Thyroid gland (tissue), 4 donors: ENCODE data around the gene STAG1. TPM values are rescaled to one million over a fixed set of nuclear protein-coding genes. Genes with fewer than 3 reads are reported as not detected.

ENCODE experiments used
- DNase-seq, 2 donors: peaks; one replicate each; pipeline ENCODE4 v3.0.0-alpha.2; 2019
- H3K27ac ChIP-seq, 3 donors: fragments of 200-600 bp; sonication (generic); 1 replicate in 2 of 3; 2 replicates in 1 of 3; pipeline ENCODE4 v1.5.1; 2016 to 2019; ENCODE audit warnings: mild to moderate bottlenecking in 1 of 3, moderate library complexity in 1 of 3
- H3K27me3 ChIP-seq: fragments of 200-600 bp; sonication (generic); one replicate; pipeline ENCODE4 v1.5.1; 2019
- H3K36me3 ChIP-seq, 2 donors: fragments of 200-600 bp; sonication (generic); one replicate each; pipeline ENCODE4 v1.5.1; 2016 to 2019
- H3K4me1 ChIP-seq, 2 donors: fragments of 200-600 bp; sonication (generic); one replicate each; pipeline ENCODE4 v1.5.1; 2017 to 2019
- H3K4me3 ChIP-seq, 3 donors: fragments of 200-600 bp; sonication (generic); replicated peaks in 1 of 3; 1 replicate in 2 of 3; 2 replicates in 1 of 3; pipeline ENCODE4 v1.5.1; 2016; ENCODE audit warnings: mild to moderate bottlenecking in 1 of 3
- H3K9me3 ChIP-seq: fragments of 200-600 bp; sonication (generic); one replicate; pipeline ENCODE4 v1.5.1; 2017
- CTCF ChIP-seq, 6 experiments: fragments of 200-600 bp in 3 of 6; fragments of 450-650 bp in 3 of 6; sonication (generic) in 3 of 6; IDR thresholded peaks; one replicate each; pipeline ENCODE4 v1.5.1; 2016 to 2019; ENCODE audit warnings: antibody characterized with exemption in 6 of 6, mild to moderate bottlenecking in 2 of 6, inconsistent platforms in 1 of 6, moderate library complexity in 1 of 6
- POLR2A ChIP-seq, 2 donors: fragments of 450-650 bp; IDR thresholded peaks; one replicate each; pipeline ENCODE4 v1.6.1; 2017; ENCODE audit warnings: antibody characterized with exemption in 2 of 2, mild to moderate bottlenecking in 2 of 2, moderate library complexity in 1 of 2
- WGBS, 2 donors: methylation state at CpG; one replicate each; pipeline ENCODE4 v1.1.5; 2017; 5-methylcytosine and 5-hydroxymethylcytosine counted together
- intact Hi-C: fragments of 100-400 bp; cut with DNase I; formaldehyde crosslinking; loops from one replicate; pipeline ENCODE4 v1.15.1; 2023
- total RNA-seq, 4 donors: library from RNA; depleted of rRNA; stranded (reverse); fragments of >200 nt; gene quantifications; one replicate each; pipeline ENCODE4 v1.2.3, GENCODE V29; 2016

The STAG1 gene
- total RNA-seq, 4 donors from 2014 or later = 50.5 to 68.8 (median 54.4) TPM

- 97 to 100% methylated on average over 4 to 5 of the region's 5 CpGs for WGBS, 2 donors
- intact Hi-C loops = no loop called here
These were observed 424.5 kb downstream of the STAG1 start for GRCh38 chr3:136327671-136328070.

GRCh38 chr3:136326316-136326715 lies 425.9 kb downstream of the STAG1 start:
- Histone ChIP-seq H3K36me3 (peaks cover 0 to 9% of the 10 kb centered on the region in 2 donors), H3K27me3 (no peaks in the 10 kb centered on the region), H3K27ac (no peak overlapping the region), H3K4me3 (no peak overlapping the region), H3K4me1 (no peaks in the 10 kb centered on the region), H3K9me3 (no peaks in the 10 kb centered on the region)
- no peak for DNase-seq
- 98 to 99% methylated on average over 4 to 5 of the region's 5 CpGs for WGBS, 2 donors
- intact Hi-C loops = no loop called here
- TF ChIP-seq POLR2A (IDR thresholded peaks at IDR 0.05) (no peak), CTCF (IDR thresholded peaks at IDR 0.05) (no peak)

More at GRCh38 chr3:136327671-136328070, 424.5 kb downstream of the STAG1 start:
- Histone ChIP-seq H3K36me3 (peaks cover 0 to 9% of the 10 kb centered on the region in 2 donors), H3K4me3 (no peak overlapping the region), H3K27ac (no peak overlapping the region), H3K27me3 (no peaks in the 10 kb centered on the region), H3K9me3 (no peaks in the 10 kb centered on the region), H3K4me1 (no peaks in the 10 kb centered on the region)
- TF ChIP-seq CTCF (IDR thresholded peaks at IDR 0.05) = no peak
- no peak for TF ChIP-seq POLR2A (IDR thresholded peaks at IDR 0.05)
- DNase-seq = no peak

GRCh38 chr3:136311968-136312367 lies 440.2 kb downstream of the STAG1 start:
- no peaks in the 10 kb centered on the region for H3K36me3 ChIP-seq
- no peak for TF ChIP-seq CTCF (IDR thresholded peaks at IDR 0.05)
- TF ChIP-seq POLR2A (IDR thresholded peaks at IDR 0.05) = no peak
- H3K27me3 ChIP-seq = no peaks in the 10 kb centered on the region
- H3K4me1 ChIP-seq = no peaks in the 10 kb centered on the region
- no peak overlapping the region for H3K27ac ChIP-seq
- H3K4me3 ChIP-seq = no peak overlapping the region
- H3K9me3 ChIP-seq = no peaks in the 10 kb centered on the region
- intact Hi-C loops = no loop called here
- 97% methylated on average over 5 of the region's 5 CpGs for WGBS, 2 donors
- no peak for DNase-seq

- Histone ChIP-seq H3K27me3 (no peaks in the 10 kb centered on the region), H3K9me3 (no peaks in the 10 kb centered on the region), H3K4me3 (no peak overlapping the region), H3K27ac (no peak overlapping the region), H3K4me1 (no peaks in the 10 kb centered on the region), H3K36me3 (no peaks in the 10 kb centered on the region)
- DNase-seq = peak in 1 of 2 donors; percentile 9
- intact Hi-C loops = no loop called here
- no peak for TF ChIP-seq CTCF (IDR thresholded peaks at IDR 0.05)
- TF ChIP-seq POLR2A (IDR thresholded peaks at IDR 0.05) = no peak
- WGBS, 2 donors = 100% methylated on average over 2 of the region's 2 CpGs
These were observed 440.9 kb downstream of the STAG1 start for GRCh38 chr3:136311261-136311660.

GRCh38 chr3:136305879-136306278 lies 446.3 kb downstream of the STAG1 start:
- H3K27me3 ChIP-seq = no peaks in the 10 kb centered on the region
- H3K27ac ChIP-seq = no peak overlapping the region
- intact Hi-C loops = loop anchor here (10.0 kb wide), 1 partner anchor 709 kb away; no protein-coding TSS in a partner anchor
- no peak overlapping the region for H3K4me3 ChIP-seq
- DNase-seq = no peak
- no peaks in the 10 kb centered on the region for H3K4me1 ChIP-seq
- WGBS, 2 donors = no CpG with 5 or more reads among the region's 1 CpG
- no peaks in the 10 kb centered on the region for H3K9me3 ChIP-seq
- TF ChIP-seq CTCF (IDR thresholded peaks at IDR 0.05) (peak in 1 of 6 experiments; percentile 22), POLR2A (IDR thresholded peaks at IDR 0.05) (no peak)
- H3K36me3 ChIP-seq = peaks cover 3 to 8% of the 10 kb centered on the region in 2 donors
